ENCODE results near the gene ZNF432. TPM values are rescaled to one million over a fixed set of nuclear protein-coding genes. Genes with fewer than 3 reads are reported as not detected.

The ZNF432 gene
- total RNA-seq, 1 donor = 11.9 TPM

GRCh38 chr19:51983361-51983760 is 65.3 kb downstream of the ZNF432 start:
- Histone ChIP-seq H3K4me2 (ENCODE audit: insufficient read depth, low read length) (no peak overlapping the region), H3K27me3 (ENCODE audit: insufficient read depth, low read length) (no peaks in the 10 kb centered on the region), H3K36me3 (ENCODE audit: insufficient read depth, low read length) (no peaks in the 10 kb centered on the region), H3K27ac (ENCODE audit: low read depth, low read length) (no peak overlapping the region), H3K79me2 (ENCODE audit: insufficient read depth, low read length) (peaks cover 78% of the 10 kb centered on the region), H4K20me1 (ENCODE audit: insufficient read depth, low read length) (no peaks in the 10 kb centered on the region), H3K4me3 (ENCODE audit: insufficient read depth, low read length) (no peak overlapping the region), H3K9me3 (ENCODE audit: low read depth, low read length) (peaks cover 2% of the 10 kb centered on the region), H2AFZ (ENCODE audit: low read length) (no peak overlapping the region), H3K4me1 (ENCODE audit: insufficient read depth, low read length) (peaks cover 4% of the 10 kb centered on the region)
- TF ChIP-seq, protein P1, sequence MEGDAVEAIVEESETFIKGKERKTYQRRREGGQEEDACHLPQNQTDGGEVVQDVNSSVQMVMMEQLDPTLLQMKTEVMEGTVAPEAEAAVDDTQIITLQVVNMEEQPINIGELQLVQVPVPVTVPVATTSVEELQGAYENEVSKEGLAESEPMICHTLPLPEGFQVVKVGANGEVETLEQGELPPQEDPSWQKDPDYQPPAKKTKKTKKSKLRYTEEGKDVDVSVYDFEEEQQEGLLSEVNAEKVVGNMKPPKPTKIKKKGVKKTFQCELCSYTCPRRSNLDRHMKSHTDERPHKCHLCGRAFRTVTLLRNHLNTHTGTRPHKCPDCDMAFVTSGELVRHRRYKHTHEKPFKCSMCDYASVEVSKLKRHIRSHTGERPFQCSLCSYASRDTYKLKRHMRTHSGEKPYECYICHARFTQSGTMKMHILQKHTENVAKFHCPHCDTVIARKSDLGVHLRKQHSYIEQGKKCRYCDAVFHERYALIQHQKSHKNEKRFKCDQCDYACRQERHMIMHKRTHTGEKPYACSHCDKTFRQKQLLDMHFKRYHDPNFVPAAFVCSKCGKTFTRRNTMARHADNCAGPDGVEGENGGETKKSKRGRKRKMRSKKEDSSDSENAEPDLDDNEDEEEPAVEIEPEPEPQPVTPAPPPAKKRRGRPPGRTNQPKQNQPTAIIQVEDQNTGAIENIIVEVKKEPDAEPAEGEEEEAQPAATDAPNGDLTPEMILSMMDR (IDR thresholded peaks at IDR 0.05; ENCODE audit: extremely low read depth, low read depth, low read length) = no peak
- DNase-seq (ENCODE audit: insufficient read length, low spot score, missing footprints) = no peak

Other genes with a start within 250 kb of the ZNF432 start
- 10.5 and 12.1 TPM in 2 replicates for gene ZNF577, start 160.9 kb downstream of the ZNF432 start, total RNA-seq
- 5.4 and 7.7 TPM in 2 replicates for gene ZNF649, start 143.8 kb downstream of the ZNF432 start, total RNA-seq
- gene ZNF613, start 121.4 kb downstream of the ZNF432 start, total RNA-seq = 6.5 and 8.0 TPM in 2 replicates
- gene ZNF350, start 62.0 kb downstream of the ZNF432 start, total RNA-seq = 11.5 and 13.8 TPM in 2 replicates
- 10.9 and 13.0 TPM in 2 replicates for gene ZNF615, start 40.6 kb downstream of the ZNF432 start, total RNA-seq
- 9.1 and 9.4 TPM in 2 replicates for gene ZNF614, start 20.5 kb downstream of the ZNF432 start, total RNA-seq
- gene ZNF841, start 46.9 kb upstream of the ZNF432 start, total RNA-seq = 27.9 and 30.9 TPM in 2 replicates
- gene ZNF616, start 91.1 kb upstream of the ZNF432 start, total RNA-seq = 9.8 and 12.7 TPM in 2 replicates
- gene ZNF836, start 122.8 kb upstream of the ZNF432 start, total RNA-seq = 11.9 and 21.2 TPM in 2 replicates
- gene PPP2R1A, start 141.2 kb upstream of the ZNF432 start, total RNA-seq = 151 and 183 TPM in 2 replicates
- 11.2 and 16.5 TPM in 2 replicates for gene ZNF766, start 220.7 kb upstream of the ZNF432 start, total RNA-seq
- gene ZNF480, start 248.3 kb upstream of the ZNF432 start, total RNA-seq = 9.4 and 10.3 TPM in 2 replicates